HCT116 (cell line): Measurements from ENCODE around the gene TMEM26. TPM values are rescaled to one million over a fixed set of nuclear protein-coding genes. Genes with fewer than 3 reads are reported as not detected.

Experiments
- ATAC-seq: fragments of 200-7000 bp; cut with Tn5 transposase; 2 replicates; pipeline ENCODE4 v1.9.1; 2020; ENCODE audit warnings: mild to moderate bottlenecking, moderate library complexity
- BruUV-seq: library from RNA; stranded (reverse); fragments of 400-500 nt; replicated peaks from 2 replicates; lab custom pipeline; 2021; lab: Mats Ljungman, UMichigan
- CTCF ChIA-PET: fragments of 300-600 bp; sonication (Branson Sonifier 250); formaldehyde crosslinking; loops from one replicate; lab custom pipeline; 2021; ENCODE audit warnings: antibody characterized with exemption; lab: Charles Lee
- POLR2A ChIA-PET: fragments of 300-600, 350-600 bp; sonication (Branson Sonifier 250); formaldehyde crosslinking; loops from one replicate; lab custom pipeline; 2021; ENCODE audit warnings: antibody characterized with exemption; lab: Charles Lee
- RAD21 ChIA-PET, 2 experiments: fragments of 300-600 bp; sonication (Branson Sonifier 250); formaldehyde crosslinking; loops; one replicate each; lab custom pipeline; 2023; ENCODE audit warnings: low total read pairs in 2 of 2; ENCODE audit not compliant: uncharacterized antibody in 2 of 2, unreplicated experiment in 2 of 2, low non-redundant PET in 1 of 2; lab: Charles Lee
- DNase-seq: peaks from one replicate; pipeline ENCODE4 v3.0.0-alpha.2; 2010; ENCODE audit warnings: low read depth, low spot score
- H2AFZ ChIP-seq: fragments of 200-600 bp; shearing (Covaris generic), sonication (generic); 2 replicates; pipeline ENCODE4 v1.6.1; 2017; ENCODE audit warnings: low read depth, mixed run types, mixed read lengths, antibody characterized with exemption, low read length; ENCODE audit not compliant: poor library complexity, severe bottlenecking
- H3K27ac ChIP-seq: 2 replicates; pipeline ENCODE4 v1.5.1; 2012; ENCODE audit warnings: low read depth, low read length
- H3K27me3 ChIP-seq: fragments of 200-600 bp; sonication (generic); 2 replicates; pipeline ENCODE4 v1.6.1; 2016; ENCODE audit warnings: mixed run types, low read length, mixed read lengths; ENCODE audit not compliant: insufficient read depth
- H3K36me3 ChIP-seq, 2 experiments: fragments of 200-500 bp in 1 of 2; fragments of 200-600 bp in 1 of 2; sonication (Bioruptor generic) in 1 of 2; sonication (generic) in 1 of 2; 2 replicates each; pipeline versions ENCODE4 v1.5.1 to v1.6.1; 2014 to 2016; ENCODE audit warnings: low read length in 2 of 2, inconsistent platforms in 1 of 2, mixed read lengths in 1 of 2, mixed run types in 1 of 2; ENCODE audit not compliant: insufficient read depth in 2 of 2, control insufficient read depth in 1 of 2
- H3K4me1 ChIP-seq, 2 experiments: fragments of 200-600 bp in 1 of 2; sonication (generic) in 1 of 2; 2 replicates each; pipeline versions ENCODE4 v1.5.1 to v1.6.1; 2012 to 2017; ENCODE audit warnings: low read length in 2 of 2, inconsistent platforms in 1 of 2, mild to moderate bottlenecking in 1 of 2, mixed read lengths in 1 of 2, mixed run types in 1 of 2, moderate library complexity in 1 of 2; ENCODE audit not compliant: insufficient read depth in 2 of 2, control insufficient read depth in 1 of 2
- H3K4me2 ChIP-seq: fragments of 200-600 bp; sonication (generic); 2 replicates; pipeline ENCODE4 v1.6.1; 2017; ENCODE audit warnings: mixed run types, low read length, mixed read lengths
- H3K4me3 ChIP-seq, 2 experiments: fragments of 200-600 bp in 1 of 2; sonication (generic) in 1 of 2; replicated peaks in 1 of 2; 2 replicates each; pipeline ENCODE4 v1.5.1; 2011 to 2016; ENCODE audit warnings: low read length in 2 of 2, control low read depth in 1 of 2, low read depth in 1 of 2, mild to moderate bottlenecking in 1 of 2, mixed read lengths in 1 of 2, mixed run types in 1 of 2
- H3K79me2 ChIP-seq: fragments of 200-600 bp; sonication (generic); 2 replicates; pipeline ENCODE4 v1.6.1; 2017; ENCODE audit warnings: mild to moderate bottlenecking, mixed run types, low read length, moderate library complexity, mixed read lengths; ENCODE audit not compliant: insufficient read depth
- H3K9ac ChIP-seq: fragments of 200-600 bp; sonication (generic); 2 replicates; pipeline ENCODE4 v1.6.1; 2016; ENCODE audit warnings: low read length, mixed read lengths
- H3K9me2 ChIP-seq: fragments of 200-600 bp; sonication (generic), shearing (Covaris generic); 2 replicates; pipeline ENCODE4 v1.6.1; 2017; ENCODE audit warnings: mixed run types, mild to moderate bottlenecking, moderate library complexity; ENCODE audit not compliant: insufficient read depth
- H3K9me3 ChIP-seq, 2 experiments: fragments of 200-500 bp in 1 of 2; fragments of 200-600 bp in 1 of 2; sonication (Bioruptor generic) in 1 of 2; sonication (generic) in 1 of 2; 2 replicates each; pipeline ENCODE4 v1.6.1; 2014 to 2017; ENCODE audit warnings: low read length in 2 of 2, mixed read lengths in 2 of 2, inconsistent platforms in 1 of 2, low read depth in 1 of 2, mild to moderate bottlenecking in 1 of 2, mixed run types in 1 of 2, moderate library complexity in 1 of 2; ENCODE audit not compliant: control insufficient read depth in 1 of 2, insufficient read depth in 1 of 2
- H4K20me1 ChIP-seq: fragments of 200-600 bp; sonication (generic), shearing (Covaris generic); 2 replicates; pipeline ENCODE4 v1.6.1; 2017; ENCODE audit warnings: mixed run types, mild to moderate bottlenecking, moderate library complexity; ENCODE audit not compliant: insufficient read depth
- CEBPB ChIP-seq: IDR thresholded peaks from 2 replicates; pipeline ENCODE4 v1.6.1; 2012; ENCODE audit warnings: low read depth
- CTCF ChIP-seq, 3 experiments: fragments of 200-600 bp in 1 of 3; sonication (generic) in 1 of 3; IDR thresholded peaks in 2 of 3; conservative IDR thresholded peaks in 1 of 3; 2 replicates each; pipeline ENCODE4 v1.5.1; 2012 to 2017; ENCODE audit warnings: low read depth in 2 of 3, low read length in 2 of 3, antibody characterized with exemption in 1 of 3, borderline replicate concordance in 1 of 3, control low read depth in 1 of 3, mild to moderate bottlenecking in 1 of 3, mixed read lengths in 1 of 3, mixed run types in 1 of 3, moderate library complexity in 1 of 3; ENCODE audit not compliant: insufficient read depth in 1 of 3
- EGR1 ChIP-seq: IDR thresholded peaks from 2 replicates; pipeline ENCODE4 v1.6.1; 2012; ENCODE audit warnings: low read depth
- ELF1 ChIP-seq: IDR thresholded peaks from 2 replicates; pipeline ENCODE4 v1.6.1; 2012; ENCODE audit warnings: low read depth, borderline replicate concordance
- EZH2 ChIP-seq: fragments of 200-600 bp; sonication (generic); IDR thresholded peaks from 2 replicates; pipeline ENCODE4 v1.6.1; 2017; ENCODE audit warnings: antibody characterized with exemption, mixed run types
- EZH2phosphoT487 ChIP-seq: fragments of 200-600 bp; IDR thresholded peaks from 2 replicates; pipeline ENCODE4 v1.6.1; 2018; ENCODE audit warnings: antibody characterized with exemption, borderline replicate concordance
- JUND ChIP-seq: IDR thresholded peaks from 2 replicates; pipeline ENCODE4 v1.6.1; 2012
- MAX ChIP-seq: IDR thresholded peaks from 2 replicates; pipeline ENCODE4 v1.6.1; 2012
- POLR2A ChIP-seq: IDR thresholded peaks from 2 replicates; pipeline ENCODE4 v1.7.0; 2011; ENCODE audit warnings: borderline replicate concordance; ENCODE audit not compliant: insufficient read depth, insufficient read length; ENCODE audit errors: extremely low read depth
- POLR2AphosphoS5 ChIP-seq: IDR thresholded peaks from 2 replicates; pipeline ENCODE4 v1.6.1; 2011; ENCODE audit warnings: mild to moderate bottlenecking, low read depth, low read length, moderate library complexity
- RAD21 ChIP-seq: IDR thresholded peaks from 2 replicates; pipeline ENCODE4 v1.6.1; 2012; ENCODE audit warnings: low read depth, mild to moderate bottlenecking
- REST ChIP-seq: IDR thresholded peaks from 2 replicates; pipeline ENCODE4 v1.6.1; 2012; ENCODE audit warnings: low read depth
- SIN3A ChIP-seq: IDR thresholded peaks from 2 replicates; pipeline ENCODE4 v1.6.1; 2012; ENCODE audit warnings: low read depth
- SP1 ChIP-seq: IDR thresholded peaks from 2 replicates; pipeline ENCODE4 v1.6.1; 2012; ENCODE audit warnings: low read depth
- YY1 ChIP-seq: IDR thresholded peaks from 2 replicates; pipeline ENCODE4 v1.6.1; 2011; ENCODE audit warnings: low read length, low read depth, moderate library complexity, mild to moderate bottlenecking; ENCODE audit not compliant: insufficient replicate concordance; ENCODE audit errors: extremely low read depth
- ZBTB33 ChIP-seq: IDR thresholded peaks from 2 replicates; pipeline ENCODE4 v1.6.1; 2011; ENCODE audit warnings: mild to moderate bottlenecking, low read length, moderate library complexity; ENCODE audit not compliant: insufficient replicate concordance; ENCODE audit errors: extremely low read depth
- ZFX ChIP-seq: fragments of 450-650 bp; IDR thresholded peaks from 2 replicates; pipeline ENCODE4 v1.6.1; 2017
- ZNF274 ChIP-seq: fragments of 200-500 bp; sonication (Bioruptor generic); IDR thresholded peaks from 2 replicates; pipeline ENCODE4 v1.6.1; 2014; ENCODE audit warnings: mild to moderate bottlenecking, low read depth, low read length, inconsistent platforms
- intact Hi-C: fragments of 100-400 bp; cut with micrococcal nuclease; formaldehyde crosslinking; loops from 2 replicates; pipeline ENCODE4 v1.10.0; 2022
- total RNA-seq: library from RNA; stranded (reverse); gene quantifications from one replicate; pipeline ENCODE4 v1.2.1, GENCODE V29; 2021; ENCODE audit not compliant: unreplicated experiment

TMEM26 gene
- total RNA-seq, 1 experiment from 2014 or later, result not detected

- Histone ChIP-seq H2AFZ (no peak overlapping the region), H3K4me2 (no peak overlapping the region), H3K27ac (no peak overlapping the region), H3K27me3 (no peaks in the 10 kb centered on the region), H3K9me3 (no peaks in the 10 kb centered on the region), H3K79me2 (no peaks in the 10 kb centered on the region), H3K9ac (no peak overlapping the region), H3K36me3 (no peaks in the 10 kb centered on the region), H4K20me1 (no peaks in the 10 kb centered on the region), H3K9me2 (no peaks in the 10 kb centered on the region), H3K4me1 (no peaks in the 10 kb centered on the region), H3K4me3 (no peak overlapping the region)
- ChIA-PET RAD21 (no interaction called here), POLR2A (no interaction called here), CTCF (no interaction called here)
- no peak for DNase-seq
- TF ChIP-seq RAD21, result no peak
- TF ChIP-seq CEBPB, result no peak
- no peak for TF ChIP-seq SP1
- TF ChIP-seq POLR2AphosphoS5, result no peak
- no peak for TF ChIP-seq JUND
- no peak for TF ChIP-seq REST
- TF ChIP-seq EGR1, result no peak
- no peak for TF ChIP-seq ZBTB33
- no peak for TF ChIP-seq MAX
- TF ChIP-seq SIN3A, result no peak
- no peak for TF ChIP-seq ZNF274
- no peak for TF ChIP-seq ZFX
- no peak for TF ChIP-seq ELF1
- TF ChIP-seq EZH2, result no peak
- TF ChIP-seq CTCF (IDR thresholded peaks at IDR 0.05 in 2 of 3, conservative IDR thresholded peaks at IDR 0.05 in 1 of 3; ENCODE audit: borderline replicate concordance in 1 of 3, insufficient read depth in 1 of 3, low read depth in 2 of 3, low read length in 2 of 3), result no peak
- TF ChIP-seq YY1, result no peak
- no peak for TF ChIP-seq POLR2A
- no peak for TF ChIP-seq EZH2phosphoT487
- BruUV-seq, result no TSS peak
- ATAC-seq, result no peak
- intact Hi-C loops, result no loop called here
These were observed 39.3 kb upstream of the TMEM26 start for GRCh38 chr10:61492364-61492995.
